ENCODE results near the gene GFRA4. TPM values are rescaled to one million over a fixed set of nuclear protein-coding genes. Genes with fewer than 3 reads are reported as not detected.

The GFRA4 gene
- polyA plus RNA-seq, 1 of the 3 experiments (the other 2 are of a cell fraction) = not detected

- no peak overlapping the region for H2AFZ ChIP-seq (ENCODE audit: low read depth)
- no peak overlapping the region for H3K9ac ChIP-seq
- H3K27ac ChIP-seq (ENCODE audit: low read depth in 2 of 2, low read length in 1 of 2) = no peak overlapping the region
- no peaks in the 10 kb centered on the region for H4K20me1 ChIP-seq (ENCODE audit: insufficient read depth)
- no peaks in the 10 kb centered on the region for H3K27me3 ChIP-seq (ENCODE audit: insufficient read depth)
- H3K36me3 ChIP-seq (replicated peaks in 1 of 2; ENCODE audit: control insufficient read depth in 1 of 2, insufficient read depth in 2 of 2, low read length in 1 of 2) = no peaks in the 10 kb centered on the region
- no peaks in the 10 kb centered on the region for H3F3A ChIP-seq (replicated peaks; ENCODE audit: insufficient read depth)
- 47% methylated on average over 4 of the region's 13 CpGs for WGBS (ENCODE audit: low lambda C conversion rate)
- H3K9me3 ChIP-seq = no peaks in the 10 kb centered on the region
- DNase-seq = no peak
- ChIA-PET CTCF (interaction anchor here (0.7 to 6.1 kb wide), 5 partner anchors 17 to 130 kb away, joined by 3 to 42 read pairs (median 4); no protein-coding TSS in a partner anchor), POLR2A (interaction anchor here (0.7 kb wide), 1 partner anchor 74 kb away, joined by 3 read pairs; the partner anchor contains the start of gene ADISSP)
- no peaks in the 10 kb centered on the region for H3K79me2 ChIP-seq (ENCODE audit: insufficient read depth)
- TF ChIP-seq ZBTB33 (IDR thresholded peaks at IDR 0.05; ENCODE audit: borderline replicate concordance, low read depth) (no peak), FOXJ3 (CRISPR knock-in tag; IDR thresholded peaks at IDR 0.05) (no peak), USF2 (IDR thresholded peaks at IDR 0.05; ENCODE audit: borderline replicate concordance, low read depth, low read length) (no peak), MAX (IDR thresholded peaks at IDR 0.05; ENCODE audit: low read depth) (no peak), IRF3 (IDR thresholded peaks at IDR 0.05; ENCODE audit: low read depth, low read length) (no peak), YY1 (IDR thresholded peaks at IDR 0.05; ENCODE audit: low read depth) (no peak), RXRA (IDR thresholded peaks at IDR 0.05; ENCODE audit: borderline replicate concordance, low read depth) (no peak), GATA2 (CRISPR knock-in tag; IDR thresholded peaks at IDR 0.05) (no peak)
- no peak overlapping the region for H3K4me3 ChIP-seq (ENCODE audit: low read depth in 2 of 2, low read length in 1 of 2)
- H3K4me2 ChIP-seq = no peak overlapping the region
- H3K4me1 ChIP-seq (ENCODE audit: control insufficient read depth in 1 of 2, insufficient read depth in 2 of 2, low read depth in 1 of 2, low read length in 1 of 2) = no peaks in the 10 kb centered on the region
- no peaks in the 10 kb centered on the region for H3K9me2 ChIP-seq
Observed at GRCh38 chr20:3693376-3693775, 30.2 kb upstream of the GFRA4 start.

- H3K9me3 ChIP-seq = no peaks in the 10 kb centered on the region
- no peaks in the 10 kb centered on the region for H3K79me2 ChIP-seq (ENCODE audit: insufficient read depth)
- no peak overlapping the region for H3K9ac ChIP-seq
- no peaks in the 10 kb centered on the region for H3F3A ChIP-seq (replicated peaks; ENCODE audit: insufficient read depth)
- H2AFZ ChIP-seq (ENCODE audit: low read depth) = no peak overlapping the region
- DNase-seq = no peak
- no peaks in the 10 kb centered on the region for H3K9me2 ChIP-seq
- H3K36me3 ChIP-seq (replicated peaks in 1 of 2; ENCODE audit: control insufficient read depth in 1 of 2, insufficient read depth in 2 of 2, low read length in 1 of 2) = no peaks in the 10 kb centered on the region
- no peaks in the 10 kb centered on the region for H3K4me1 ChIP-seq (ENCODE audit: control insufficient read depth in 1 of 2, insufficient read depth in 2 of 2, low read depth in 1 of 2, low read length in 1 of 2)
- CTCF ChIA-PET = interaction anchor here (1.1 to 6.1 kb wide), 6 partner anchors 16 to 129 kb away, joined by 3 to 42 read pairs (median 6); no protein-coding TSS in a partner anchor
- H3K27me3 ChIP-seq (ENCODE audit: insufficient read depth) = no peaks in the 10 kb centered on the region
- no peak overlapping the region for H3K4me2 ChIP-seq
- 64% methylated on average over 5 of the region's 23 CpGs for WGBS (ENCODE audit: low lambda C conversion rate)
- no peak overlapping the region for H3K27ac ChIP-seq (ENCODE audit: low read depth in 2 of 2, low read length in 1 of 2)
- no peaks in the 10 kb centered on the region for H4K20me1 ChIP-seq (ENCODE audit: insufficient read depth)
- no peak overlapping the region for H3K4me3 ChIP-seq (ENCODE audit: low read depth in 2 of 2, low read length in 1 of 2)
- POLR2A ChIA-PET = no interaction called here
- no peak for TF ChIP-seq NRF1 (IDR thresholded peaks at IDR 0.05; ENCODE audit: low read depth, low read length)
- no peak for TF ChIP-seq POLR2AphosphoS5 (IDR thresholded peaks at IDR 0.05; ENCODE audit: low read depth, low read length)
- no peak for TF ChIP-seq RXRA (IDR thresholded peaks at IDR 0.05; ENCODE audit: borderline replicate concordance, low read depth)
- TF ChIP-seq MAX (IDR thresholded peaks at IDR 0.05; ENCODE audit: low read depth) = no peak
- TF ChIP-seq MXI1 (IDR thresholded peaks at IDR 0.05; ENCODE audit: low read depth, low read length) = no peak
- TF ChIP-seq RCOR1 (IDR thresholded peaks at IDR 0.05; ENCODE audit: low read length) = no peak
- TF ChIP-seq NFIC (IDR thresholded peaks at IDR 0.05; ENCODE audit: borderline replicate concordance) = no peak
- no peak for TF ChIP-seq SMC3 (IDR thresholded peaks at IDR 0.05; ENCODE audit: low read depth, low read length)
- TF ChIP-seq FOSL2 (IDR thresholded peaks at IDR 0.05; ENCODE audit: borderline replicate concordance, low read depth) = no peak
- TF ChIP-seq CTCF (IDR thresholded peaks at IDR 0.05) = no peak
- no peak for TF ChIP-seq ZBTB33 (IDR thresholded peaks at IDR 0.05; ENCODE audit: borderline replicate concordance, low read depth)
- no peak for TF ChIP-seq JUND (IDR thresholded peaks at IDR 0.05)
Observed at GRCh38 chr20:3692706-3693294, 29.6 kb upstream of the GFRA4 start.
